Mammary epithelial cell (primary cell): ENCODE results near the gene TMEM218.

Experiments
- CTCF ChIP-seq, 2 donors: IDR thresholded peaks in 1 of 2; conservative IDR thresholded peaks in 1 of 2; 2 replicates each; pipeline ENCODE4 v1.5.1; 2011 to 2012; ENCODE audit warnings: inconsistent platforms in 2 of 2, low read length in 2 of 2, mild to moderate bottlenecking in 2 of 2, control low read depth in 1 of 2, low read depth in 1 of 2; ENCODE audit not compliant: insufficient read depth in 1 of 2; ENCODE audit errors: extremely low read depth in 1 of 2
- EZH2 ChIP-seq: IDR thresholded peaks from 2 replicates; pipeline ENCODE4 v1.6.1; 2012; ENCODE audit warnings: low read length, inconsistent platforms, borderline replicate concordance

- TF ChIP-seq CTCF (conservative IDR thresholded peaks at IDR 0.05 in 1 of 2, IDR thresholded peaks at IDR 0.05 in 1 of 2; ENCODE audit: extremely low read depth in 1 of 2, insufficient read depth in 1 of 2, low read depth in 1 of 2, low read length in 2 of 2) = no peak
- TF ChIP-seq EZH2 = no peak
Observed at GRCh38 chr11:125157118-125157733, 45.8 kb upstream of the TMEM218 start.
